Activated T-helper 1 cell treated with anti-CD3 and anti-CD28 coated beads, Interleukin-2, amount 50 U/mL, for 16 hours (primary cell): ENCODE results near the gene SRGAP1.
"Not testable (repeated sequence)": the region's sequence is repeated elsewhere in the genome, so short reads cannot be mapped to it uniquely, and the experiment has no call there.

Experiments
- DNase-seq, 2 donors: peaks; one replicate each; pipeline ENCODE4 v3.0.0-alpha.2; 2020; ENCODE audit warnings: low read depth in 1 of 2, low spot score in 1 of 2

Gene SRGAP1

GRCh38 chr12:63836936-63837335 is 7.6 kb upstream of the SRGAP1 start:
- no peak for DNase-seq

- no peak for DNase-seq
Measured at GRCh38 chr12:63838411-63838810, 6.1 kb upstream of the SRGAP1 start.

GRCh38 chr12:63841011-63841410 is 3.5 kb upstream of the SRGAP1 start:
- DNase-seq = no peak

GRCh38 chr12:63841571-63841970 is 2.9 kb upstream of the SRGAP1 start:
- no peak for DNase-seq

GRCh38 chr12:63842750-63843149 is 1.8 kb upstream of the SRGAP1 start:
- DNase-seq = not testable (repeated sequence)

GRCh38 chr12:63843254-63843720 is 1.2 kb upstream of the SRGAP1 start:
- no peak for DNase-seq

- DNase-seq = peak; percentile 46 to 66
Measured at GRCh38 chr12:63843721-63844390, 644 bp upstream of the SRGAP1 start.

- DNase-seq = no peak
Measured at GRCh38 chr12:63845726-63846125, 1.2 kb downstream of the SRGAP1 start.

- no peak for DNase-seq
Measured at GRCh38 chr12:63846238-63846967, 1.9 kb downstream of the SRGAP1 start.

GRCh38 chr12:63848450-63848849 is 4.0 kb downstream of the SRGAP1 start:
- no peak for DNase-seq

GRCh38 chr12:63849106-63849620 is 4.7 kb downstream of the SRGAP1 start:
- no peak for DNase-seq

- no peak for DNase-seq
Measured at GRCh38 chr12:63849641-63850040, 5.1 kb downstream of the SRGAP1 start.

GRCh38 chr12:63853978-63854377 is 9.5 kb downstream of the SRGAP1 start:
- no peak for DNase-seq

GRCh38 chr12:63855299-63855698 is 10.8 kb downstream of the SRGAP1 start:
- DNase-seq = no peak

GRCh38 chr12:63857771-63858670 is 13.5 kb downstream of the SRGAP1 start:
- DNase-seq = no peak

- DNase-seq = not testable (repeated sequence)
Measured at GRCh38 chr12:63859880-63860279, 15.4 kb downstream of the SRGAP1 start.

GRCh38 chr12:63862187-63862968 is 17.9 kb downstream of the SRGAP1 start:
- DNase-seq = no peak

- DNase-seq = no peak
Measured at GRCh38 chr12:63862969-63863230, 18.4 kb downstream of the SRGAP1 start.

- no peak for DNase-seq
Measured at GRCh38 chr12:63863658-63864453, 19.4 kb downstream of the SRGAP1 start.

- DNase-seq = no peak
Measured at GRCh38 chr12:63864454-63864706, 19.9 kb downstream of the SRGAP1 start.
